Stimulated activated CD8-positive, alpha-beta memory T cell treated with anti-CD3 and anti-CD28 coated beads, Interleukin-12 subunit alpha, Interleukin-12 subunit beta, amount 100 ng/mL, for 1 hour (primary cell): ENCODE results near the gene HSPH1.
"Not testable (repeated sequence)": the region's sequence is repeated elsewhere in the genome, so short reads cannot be mapped to it uniquely, and the experiment has no call there.

ENCODE experiments used
- DNase-seq: peaks from one replicate; pipeline ENCODE4 v3.0.0-alpha.2; 2020; ENCODE audit warnings: low read depth

Gene HSPH1

GRCh38 chr13:31177813-31178495, 16.2 kb upstream of the HSPH1 start:
- not testable (repeated sequence) for DNase-seq

- DNase-seq: no peak
These were observed 14.3 kb upstream of the HSPH1 start for GRCh38 chr13:31175847-31176532.

- no peak for DNase-seq
These were observed 12.3 kb upstream of the HSPH1 start for GRCh38 chr13:31174018-31174417.

- no peak for DNase-seq
These were observed 10.8 kb upstream of the HSPH1 start for GRCh38 chr13:31172535-31172934.

- no peak for DNase-seq
These were observed 10.3 kb upstream of the HSPH1 start for GRCh38 chr13:31172001-31172400.

GRCh38 chr13:31168736-31169135, 7.0 kb upstream of the HSPH1 start:
- DNase-seq: no peak

GRCh38 chr13:31168166-31168565, 6.5 kb upstream of the HSPH1 start:
- no peak for DNase-seq

- DNase-seq: no peak
These were observed 5.8 kb upstream of the HSPH1 start for GRCh38 chr13:31167490-31167889.

GRCh38 chr13:31166591-31166990, 4.9 kb upstream of the HSPH1 start:
- no peak for DNase-seq

- DNase-seq: peak; percentile 87
These were observed 676 bp upstream of the HSPH1 start for GRCh38 chr13:31162151-31163008.

GRCh38 chr13:31160857-31161556, 697 bp downstream of the HSPH1 start:
- peak; percentile 37 for DNase-seq

GRCh38 chr13:31159306-31159705, 2.4 kb downstream of the HSPH1 start:
- DNase-seq: no peak

GRCh38 chr13:31154939-31155338, 6.8 kb downstream of the HSPH1 start:
- DNase-seq: no peak

- no peak for DNase-seq
These were observed 9.9 kb downstream of the HSPH1 start for GRCh38 chr13:31151837-31152236.

- no peak for DNase-seq
These were observed 11.3 kb downstream of the HSPH1 start for GRCh38 chr13:31150315-31150985.

- DNase-seq: no peak
These were observed 12.1 kb downstream of the HSPH1 start for GRCh38 chr13:31149604-31150003.

GRCh38 chr13:31145417-31145816, 16.3 kb downstream of the HSPH1 start:
- DNase-seq: no peak

- DNase-seq: no peak
These were observed 23.2 kb downstream of the HSPH1 start for GRCh38 chr13:31138515-31138914.

GRCh38 chr13:31136724-31137123, 25.0 kb downstream of the HSPH1 start:
- DNase-seq: no peak

- no peak for DNase-seq
These were observed 27.5 kb downstream of the HSPH1 start for GRCh38 chr13:31134039-31134711.

- no peak for DNase-seq
These were observed 28.1 kb downstream of the HSPH1 start for GRCh38 chr13:31133621-31134020.
